Right lobe of liver (tissue), 6 donors: ENCODE results near the gene ZNF844. TPM values are rescaled to one million over a fixed set of nuclear protein-coding genes. Genes with fewer than 3 reads are reported as not detected.

Experiments used
- ATAC-seq, 4 donors: fragments of 200-7000 bp; cut with Tn5 transposase; one replicate each; pipeline ENCODE4 v1.9.1; 2020; ENCODE audit warnings: mild to moderate bottlenecking in 4 of 4, moderate library complexity in 4 of 4
- DNase-seq, 3 donors: peaks; one replicate each; pipeline ENCODE4 v3.0.0-alpha.2; 2020
- H3K27ac ChIP-seq, 3 donors: fragments of 200-600 bp; one replicate each; pipeline ENCODE4 v1.8.0; 2022
- H3K27me3 ChIP-seq, 2 donors: fragments of 200-600 bp; one replicate each; pipeline ENCODE4 v1.8.0; 2022
- H3K36me3 ChIP-seq, 4 donors: fragments of 200-600 bp; sonication (generic) in 1 of 4; one replicate each; pipeline versions ENCODE4 v1.5.1 to v1.8.0; 2017 to 2022; ENCODE audit warnings: control low read depth in 1 of 4
- H3K4me1 ChIP-seq, 4 donors: fragments of 200-600 bp; sonication (generic) in 1 of 4; one replicate each; pipeline versions ENCODE4 v1.5.1 to v1.8.0; 2017 to 2022; ENCODE audit warnings: control low read depth in 1 of 4
- H3K4me3 ChIP-seq, 3 donors: fragments of 200-600 bp; one replicate each; pipeline ENCODE4 v1.8.0; 2022
- H3K9me3 ChIP-seq, 4 donors: fragments of 200-600 bp; sonication (generic) in 1 of 4; one replicate each; pipeline versions ENCODE4 v1.5.1 to v1.8.0; 2017 to 2022; ENCODE audit warnings: control low read depth in 1 of 4
- POLR2A ChIP-seq: fragments of 450-650 bp; IDR thresholded peaks from one replicate; pipeline ENCODE4 v1.6.1; 2017; ENCODE audit warnings: antibody characterized with exemption, mild to moderate bottlenecking
- WGBS: methylation state at CpG from one replicate; pipeline ENCODE4 v1.1.6; 2018; ENCODE audit warnings: low coverage, low lambda C conversion rate; ENCODE audit not compliant: insufficient coverage; ENCODE audit errors: missing lambda C conversion rate; 5-methylcytosine and 5-hydroxymethylcytosine counted together
- intact Hi-C, 2 donors: fragments of 100-400 bp; cut with DNase I; formaldehyde crosslinking; loops; one replicate each; pipeline versions ENCODE4 v1.11.2 to v1.14.1; 2022
- total RNA-seq, 6 experiments: library from RNA; depleted of rRNA in 2 of 6; stranded (reverse); fragments of >200 nt in 2 of 6; fragmentation: NEBNext Ultra II Directional in 3 of 6; extraction: Animal tissue kit (Norgen Biotek cat#: 25700) in 3 of 6; gene quantifications; one replicate each; pipeline versions ENCODE4 v1.1.0 to v1.2.4, GENCODE V29; 2016 to 2023
- TF ChIP-seq, protein P1 (sequence below), 4 donors: fragments of 200-600 bp in 3 of 4; fragments of 450-650 bp in 1 of 4; IDR thresholded peaks; one replicate each; pipeline versions ENCODE4 v1.5.1 to v1.8.0; 2016 to 2022; ENCODE audit warnings: antibody characterized with exemption in 4 of 4, mild to moderate bottlenecking in 2 of 4
- donor health status: DM: no; HTN: yes; CAD: no.
- donor health status: DM: no; HTN: no; CAD: no.
- donor health status: DM: no; HTN: no; CAD: no.
- donor health status: DM: no; HTN: yes; CAD: no.
- donor health status: DM: no; HTN: yes; CAD: no.

ZNF844 gene
- total RNA-seq, 6 experiments from 2014 or later: 2.2 to 8.6 (median 3.1) TPM

DNA sequence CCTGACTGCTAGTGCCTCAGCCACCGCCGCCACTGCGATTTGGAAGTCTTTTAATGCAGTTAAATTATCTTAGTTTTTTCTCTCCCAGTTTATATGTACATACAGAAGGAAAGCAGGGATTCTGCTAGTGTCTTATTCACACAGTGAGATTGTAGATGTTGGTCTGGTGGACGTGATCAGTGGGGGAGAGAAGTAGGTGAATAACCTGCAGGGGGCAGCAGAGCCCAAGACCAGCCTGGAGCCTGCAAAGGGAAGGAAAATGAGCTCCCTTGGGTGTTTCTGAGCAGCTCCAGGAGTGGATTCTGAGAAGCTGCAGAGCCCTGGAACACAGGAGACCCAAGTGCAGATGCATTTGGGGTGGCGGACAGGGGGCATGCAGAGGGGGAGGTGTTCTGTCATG, 26.3 kb downstream of the ZNF844 start:
- no peak overlapping the region for H3K27ac ChIP-seq
- DNase-seq (peak; percentile 44 to 60 (median 49)), ATAC-seq (peak; percentile 50 to 61 (median 58))
- H3K27me3 ChIP-seq: no peaks in the 10 kb centered on the region
- no peak for TF ChIP-seq POLR2A
- TF ChIP-seq, protein P1, sequence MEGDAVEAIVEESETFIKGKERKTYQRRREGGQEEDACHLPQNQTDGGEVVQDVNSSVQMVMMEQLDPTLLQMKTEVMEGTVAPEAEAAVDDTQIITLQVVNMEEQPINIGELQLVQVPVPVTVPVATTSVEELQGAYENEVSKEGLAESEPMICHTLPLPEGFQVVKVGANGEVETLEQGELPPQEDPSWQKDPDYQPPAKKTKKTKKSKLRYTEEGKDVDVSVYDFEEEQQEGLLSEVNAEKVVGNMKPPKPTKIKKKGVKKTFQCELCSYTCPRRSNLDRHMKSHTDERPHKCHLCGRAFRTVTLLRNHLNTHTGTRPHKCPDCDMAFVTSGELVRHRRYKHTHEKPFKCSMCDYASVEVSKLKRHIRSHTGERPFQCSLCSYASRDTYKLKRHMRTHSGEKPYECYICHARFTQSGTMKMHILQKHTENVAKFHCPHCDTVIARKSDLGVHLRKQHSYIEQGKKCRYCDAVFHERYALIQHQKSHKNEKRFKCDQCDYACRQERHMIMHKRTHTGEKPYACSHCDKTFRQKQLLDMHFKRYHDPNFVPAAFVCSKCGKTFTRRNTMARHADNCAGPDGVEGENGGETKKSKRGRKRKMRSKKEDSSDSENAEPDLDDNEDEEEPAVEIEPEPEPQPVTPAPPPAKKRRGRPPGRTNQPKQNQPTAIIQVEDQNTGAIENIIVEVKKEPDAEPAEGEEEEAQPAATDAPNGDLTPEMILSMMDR (IDR thresholded peaks at IDR 0.05): peak; percentile 26 to 44 (median 40)
- 62% methylated on average over 5 of the region's 5 CpGs for WGBS
- intact Hi-C loops: no loop called here
- no peaks in the 10 kb centered on the region for H3K4me1 ChIP-seq
- H3K36me3 ChIP-seq: no peaks in the 10 kb centered on the region
- H3K4me3 ChIP-seq: no peak overlapping the region
- no peaks in the 10 kb centered on the region for H3K9me3 ChIP-seq

DNA sequence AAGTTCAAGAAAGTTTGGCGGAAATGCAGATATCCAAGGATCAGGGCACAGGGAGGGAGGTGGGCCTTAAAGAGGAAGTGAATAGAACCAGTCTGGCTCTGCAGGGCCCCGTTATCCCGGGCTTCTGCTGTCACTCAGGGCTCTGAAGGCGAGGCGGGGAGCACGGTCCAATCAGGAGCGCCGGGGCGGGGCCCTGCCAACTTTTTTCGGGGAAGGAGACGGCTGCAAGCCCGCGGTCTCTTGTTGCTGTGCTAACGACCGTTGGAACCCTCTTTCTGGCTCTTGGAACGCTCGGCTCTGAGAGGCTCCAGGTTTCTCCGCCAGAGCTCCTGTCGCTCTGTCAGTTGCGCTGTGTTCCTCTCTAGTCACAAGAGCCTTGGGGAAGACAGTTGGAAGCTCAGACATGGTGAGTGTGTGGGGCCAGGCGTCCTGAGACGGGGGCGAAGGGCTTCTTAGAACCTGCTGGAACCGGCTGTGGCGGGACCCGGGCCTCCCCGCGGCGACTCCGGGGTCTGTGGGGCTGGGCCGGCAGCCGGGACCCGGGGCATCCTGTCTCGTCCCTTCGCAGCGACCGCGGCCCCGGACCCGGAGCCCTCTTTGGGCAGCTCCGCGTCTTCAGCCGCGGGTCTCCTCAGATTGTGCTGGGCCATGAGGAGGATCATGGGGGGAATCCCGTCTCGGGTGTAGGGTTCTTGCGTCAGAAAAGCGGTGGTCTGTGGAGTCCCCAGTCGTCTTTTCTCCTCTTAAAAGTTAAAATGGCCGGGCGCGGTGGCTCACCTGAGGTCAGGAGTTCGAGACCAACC, 27.7 kb downstream of the ZNF844 start:
- ATAC-seq: peak; percentile 91 to 97 (median 96)
- peak overlapping the region in 2 of 3 donors; percentile 37 to 68 for H3K27ac ChIP-seq
- H3K4me3 ChIP-seq: peak overlapping the region; percentile 44 to 47 (median 46)
- no peaks in the 10 kb centered on the region for H3K9me3 ChIP-seq
- peak; percentile 77 to 83 (median 79) for DNase-seq
- H3K36me3 ChIP-seq: no peaks in the 10 kb centered on the region
- no peaks in the 10 kb centered on the region for H3K4me1 ChIP-seq
- WGBS: 9% methylated on average over 25 of the region's 53 CpGs
- no peak for TF ChIP-seq POLR2A
- TF ChIP-seq, protein P1 (IDR thresholded peaks at IDR 0.05): no peak
- intact Hi-C loops: no loop called here
- no peaks in the 10 kb centered on the region for H3K27me3 ChIP-seq

DNA sequence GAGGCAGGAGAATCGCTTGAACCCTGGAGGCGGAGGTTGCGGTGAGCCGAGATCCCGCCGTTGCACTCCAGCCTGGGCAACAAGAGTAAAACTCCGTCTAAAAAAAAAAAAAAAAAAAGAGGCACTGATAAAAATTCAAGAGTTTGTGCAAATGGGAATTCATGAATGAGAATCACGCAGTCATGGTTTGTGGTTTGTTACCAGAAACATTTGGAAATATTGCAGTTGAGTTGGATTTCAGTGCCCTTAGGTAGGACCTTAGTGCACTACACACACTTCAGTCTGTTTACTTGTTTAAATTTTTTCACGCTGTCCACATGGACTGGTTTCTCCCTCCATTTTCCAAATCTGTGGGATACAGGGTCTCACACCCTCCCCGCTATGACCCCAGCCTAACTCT, 28.4 kb downstream of the ZNF844 start:
- no peak overlapping the region for H3K27ac ChIP-seq
- H3K36me3 ChIP-seq: no peaks in the 10 kb centered on the region
- no peaks in the 10 kb centered on the region for H3K4me1 ChIP-seq
- TF ChIP-seq, protein P1 (IDR thresholded peaks at IDR 0.05): no peak
- TF ChIP-seq POLR2A: no peak
- H3K27me3 ChIP-seq: no peaks in the 10 kb centered on the region
- no peaks in the 10 kb centered on the region for H3K9me3 ChIP-seq
- ATAC-seq (no peak), DNase-seq (no peak)
- 39% methylated on average over 6 of the region's 10 CpGs for WGBS
- intact Hi-C loops: no loop called here
- peak overlapping the region in 2 of 3 donors; percentile 44 to 47 for H3K4me3 ChIP-seq

DNA sequence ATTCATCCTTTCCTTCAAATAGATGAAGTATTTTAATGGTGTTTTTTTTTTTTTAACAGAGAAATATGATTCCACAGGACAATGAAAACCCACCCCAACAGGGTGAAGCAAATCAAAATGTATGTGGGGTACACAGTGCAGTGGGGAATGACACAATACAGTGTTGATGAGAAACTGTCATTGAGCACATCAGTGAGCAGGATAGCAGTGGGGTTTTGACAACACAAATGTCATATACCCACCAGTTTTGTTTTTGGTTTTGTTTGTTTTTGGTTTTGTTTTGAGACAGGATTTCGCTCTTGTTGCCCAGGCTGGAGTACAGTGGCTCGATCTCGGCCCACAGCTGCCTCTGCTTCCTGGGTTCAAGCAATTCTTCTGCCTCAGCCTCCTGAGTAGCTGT, 29.2 kb downstream of the ZNF844 start:
- no peaks in the 10 kb centered on the region for H3K4me1 ChIP-seq
- no peaks in the 10 kb centered on the region for H3K36me3 ChIP-seq
- ATAC-seq (no peak), DNase-seq (no peak)
- no peaks in the 10 kb centered on the region for H3K9me3 ChIP-seq
- H3K27ac ChIP-seq: no peak overlapping the region
- H3K4me3 ChIP-seq: no peak overlapping the region
- 88% methylated on average over 3 of the region's 3 CpGs for WGBS
- TF ChIP-seq POLR2A: no peak
- TF ChIP-seq, protein P1 (IDR thresholded peaks at IDR 0.05): no peak
- H3K27me3 ChIP-seq: no peaks in the 10 kb centered on the region
- intact Hi-C loops: no loop called here
